Measurements from ENCODE around the gene C20orf202.

GRCh38 chr20:1190847-1191246, 12.4 kb upstream of the C20orf202 start:
- TF ChIP-seq REST (IDR thresholded peaks at IDR 0.05; ENCODE audit: insufficient read depth in 1 of 2, low read depth in 2 of 2, low read length in 2 of 2) (no peak), SIN3A (IDR thresholded peaks at IDR 0.05; ENCODE audit: borderline replicate concordance, insufficient read depth, low read length) (no peak), TAF1 (IDR thresholded peaks at IDR 0.05; ENCODE audit: borderline replicate concordance, insufficient read depth, low read length) (no peak)

All from PFSK-1 (cell line).